ENCODE data around the gene GPR61. TPM values are rescaled to one million over a fixed set of nuclear protein-coding genes. Genes with fewer than 3 reads are reported as not detected.

GPR61 gene
- total RNA-seq, 4 donors from 2014 or later: 0.11 to 3.8 (median 1.1) TPM

DNA sequence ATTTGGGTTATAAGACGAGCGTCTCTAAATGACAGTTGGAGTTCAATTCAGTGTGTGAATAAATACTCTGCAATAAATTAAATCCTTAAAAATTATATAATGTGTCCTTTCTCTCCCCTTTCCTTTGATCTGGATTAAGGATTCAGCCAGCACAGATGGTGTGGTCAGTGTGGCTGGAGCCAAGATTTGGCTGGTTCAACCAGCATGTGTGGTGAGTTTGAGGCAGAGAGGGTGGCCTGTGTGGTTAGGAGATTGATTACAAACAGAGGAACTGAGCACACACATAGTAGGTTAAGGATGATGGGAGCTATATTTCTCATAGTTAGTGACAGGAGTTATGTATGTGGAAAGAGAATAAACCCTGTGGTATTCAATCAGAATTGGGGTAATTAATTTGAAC lies 16.0 kb upstream of the GPR61 start:
- no peak overlapping the region for H3K27ac ChIP-seq
- WGBS, 2 donors: 94 to 95% methylated on average over 2 of the region's 2 CpGs
- DNase-seq: no peak
- TF ChIP-seq POLR2A (IDR thresholded peaks at IDR 0.05): no peak
- TF ChIP-seq, protein P1, sequence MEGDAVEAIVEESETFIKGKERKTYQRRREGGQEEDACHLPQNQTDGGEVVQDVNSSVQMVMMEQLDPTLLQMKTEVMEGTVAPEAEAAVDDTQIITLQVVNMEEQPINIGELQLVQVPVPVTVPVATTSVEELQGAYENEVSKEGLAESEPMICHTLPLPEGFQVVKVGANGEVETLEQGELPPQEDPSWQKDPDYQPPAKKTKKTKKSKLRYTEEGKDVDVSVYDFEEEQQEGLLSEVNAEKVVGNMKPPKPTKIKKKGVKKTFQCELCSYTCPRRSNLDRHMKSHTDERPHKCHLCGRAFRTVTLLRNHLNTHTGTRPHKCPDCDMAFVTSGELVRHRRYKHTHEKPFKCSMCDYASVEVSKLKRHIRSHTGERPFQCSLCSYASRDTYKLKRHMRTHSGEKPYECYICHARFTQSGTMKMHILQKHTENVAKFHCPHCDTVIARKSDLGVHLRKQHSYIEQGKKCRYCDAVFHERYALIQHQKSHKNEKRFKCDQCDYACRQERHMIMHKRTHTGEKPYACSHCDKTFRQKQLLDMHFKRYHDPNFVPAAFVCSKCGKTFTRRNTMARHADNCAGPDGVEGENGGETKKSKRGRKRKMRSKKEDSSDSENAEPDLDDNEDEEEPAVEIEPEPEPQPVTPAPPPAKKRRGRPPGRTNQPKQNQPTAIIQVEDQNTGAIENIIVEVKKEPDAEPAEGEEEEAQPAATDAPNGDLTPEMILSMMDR (IDR thresholded peaks at IDR 0.05): no peak
- H3K4me3 ChIP-seq (replicated peaks in 1 of 3): no peak overlapping the region
- H3K9me3 ChIP-seq: no peaks in the 10 kb centered on the region
- H3K36me3 ChIP-seq: no peaks in the 10 kb centered on the region
- no peaks in the 10 kb centered on the region for H3K27me3 ChIP-seq
- intact Hi-C loops (cut with DNase I): no loop called here
- peaks cover 0 to 4% of the 10 kb centered on the region in 2 donors for H3K4me1 ChIP-seq

DNA sequence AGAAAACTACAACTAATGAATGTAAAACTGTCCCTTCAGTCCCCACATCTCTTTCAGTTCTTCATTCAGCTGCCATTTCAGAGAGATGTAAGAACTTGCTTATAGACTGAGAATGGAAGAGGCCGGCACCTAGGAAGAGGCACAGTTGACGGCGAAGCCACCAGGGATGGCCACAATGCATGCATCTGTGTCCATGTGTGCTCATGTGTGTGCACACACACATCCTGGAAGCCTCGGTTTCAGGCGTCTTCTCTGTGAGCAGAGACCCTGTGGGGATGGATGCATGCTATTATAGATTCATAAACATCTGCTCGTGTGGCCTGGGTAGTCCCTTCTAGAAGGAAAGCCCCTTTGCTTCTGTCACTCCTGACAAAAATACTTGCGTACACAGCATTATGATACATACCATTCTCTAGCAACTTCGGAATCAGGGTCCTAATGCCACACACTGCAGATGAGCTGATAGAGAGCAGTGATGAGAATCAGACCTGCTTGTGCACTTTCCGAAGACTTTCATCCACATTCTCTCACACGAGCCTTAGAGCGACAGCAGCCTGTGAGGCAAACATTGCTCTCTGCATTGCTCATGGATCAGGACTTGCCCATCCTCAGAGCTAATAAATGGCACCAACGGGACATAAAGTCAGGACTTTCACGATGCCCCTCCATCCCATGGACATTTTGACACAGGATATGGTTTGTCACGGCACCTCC lies 12.4 kb upstream of the GPR61 start:
- intact Hi-C loops (cut with DNase I): no loop called here

DNA sequence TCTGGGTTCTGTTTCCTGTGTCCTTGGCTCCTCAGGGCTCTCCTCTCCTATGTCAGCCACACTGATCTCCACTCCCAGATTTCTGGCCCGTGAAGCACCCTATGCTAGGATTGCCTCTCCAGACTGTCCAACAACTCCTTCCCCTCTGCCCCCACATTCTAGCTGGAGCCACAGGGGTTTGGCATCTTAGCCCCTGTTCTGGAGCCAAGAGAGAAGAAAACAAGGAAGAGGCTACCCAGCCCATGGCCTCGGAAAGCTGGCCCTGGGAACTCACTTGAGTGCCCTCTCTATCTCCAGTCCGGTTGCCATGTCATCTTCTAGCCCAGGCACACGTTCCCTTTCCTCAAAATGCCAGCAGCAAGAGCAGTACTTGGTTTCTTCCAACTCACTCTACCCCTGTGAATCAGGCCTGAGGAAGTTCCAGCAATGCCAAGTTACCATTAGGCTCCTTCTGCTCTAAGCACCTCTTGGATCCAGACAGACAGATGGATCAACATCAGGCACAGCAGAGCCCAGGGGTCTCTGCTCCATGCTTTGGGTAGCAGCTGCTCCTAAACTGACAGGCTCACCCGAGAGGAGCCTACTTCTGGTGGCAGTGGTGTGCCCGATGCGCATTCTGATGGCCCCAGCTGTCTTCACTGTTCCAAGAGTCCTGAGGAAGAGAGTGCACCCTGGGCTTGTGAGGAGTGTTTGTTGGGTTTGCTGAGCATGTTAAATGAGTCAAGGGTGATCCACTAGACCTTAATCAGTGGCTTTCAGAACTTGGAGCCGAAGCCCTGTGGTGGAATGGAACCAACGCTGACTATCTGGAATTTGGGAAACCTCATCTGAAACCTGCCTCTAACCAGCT lies 11.6 kb upstream of the GPR61 start:
- Histone ChIP-seq H3K9me3 (no peaks in the 10 kb centered on the region), H3K4me3 (replicated peaks in 1 of 3) (no peak overlapping the region), H3K27me3 (no peaks in the 10 kb centered on the region), H3K36me3 (no peaks in the 10 kb centered on the region), H3K4me1 (peaks cover 4 to 6% of the 10 kb centered on the region in 2 donors), H3K27ac (no peak overlapping the region)
- TF ChIP-seq POLR2A (IDR thresholded peaks at IDR 0.05): no peak
- TF ChIP-seq, protein P1 (IDR thresholded peaks at IDR 0.05): no peak
- intact Hi-C loops (cut with DNase I): no loop called here
- 87 to 88% methylated on average over 6 to 9 of the region's 9 CpGs for WGBS, 2 donors
- no peak for DNase-seq

More for the DNA sequence above, 12.4 kb upstream of the GPR61 start:
- 76 to 86% methylated on average over 14 of the region's 14 CpGs for WGBS, 2 donors
- no peak for DNase-seq
- H3K9me3 ChIP-seq: no peaks in the 10 kb centered on the region
- H3K27ac ChIP-seq: no peak overlapping the region
- no peaks in the 10 kb centered on the region for H3K36me3 ChIP-seq
- peaks cover 0 to under 1% of the 10 kb centered on the region in 2 donors for H3K4me1 ChIP-seq
- no peaks in the 10 kb centered on the region for H3K27me3 ChIP-seq
- TF ChIP-seq, protein P1 (IDR thresholded peaks at IDR 0.05): no peak
- TF ChIP-seq POLR2A (IDR thresholded peaks at IDR 0.05): no peak
- no peak overlapping the region for H3K4me3 ChIP-seq (replicated peaks in 1 of 3)

DNA sequence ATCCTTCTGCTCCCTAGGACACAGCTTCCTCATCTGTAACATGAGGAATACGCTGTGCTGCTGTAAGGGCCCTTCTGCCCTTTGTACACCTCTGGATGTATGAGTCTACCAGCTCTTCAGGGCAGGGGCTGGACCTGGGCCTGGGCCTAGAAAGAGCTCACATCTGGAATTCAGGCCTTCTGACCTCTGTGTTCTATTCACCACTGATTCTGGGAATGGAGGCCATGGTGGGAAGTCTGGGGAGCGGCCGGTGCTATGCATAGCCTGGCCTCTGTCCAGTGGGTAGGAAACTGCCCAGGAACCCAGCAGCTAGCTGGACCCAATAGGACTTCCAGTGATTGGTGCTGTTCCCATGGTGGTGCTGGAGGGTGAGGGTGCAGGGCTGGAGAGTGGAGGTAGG lies 11.0 kb upstream of the GPR61 start:
- no peak overlapping the region for H3K27ac ChIP-seq
- no peaks in the 10 kb centered on the region for H3K27me3 ChIP-seq
- peaks cover 4 to 6% of the 10 kb centered on the region in 2 donors for H3K4me1 ChIP-seq
- 92% methylated on average over 3 of the region's 3 CpGs; no CpG with 5 or more reads in 1 of the 2 donors for WGBS, 2 donors
- H3K4me3 ChIP-seq (replicated peaks in 1 of 3): no peak overlapping the region
- intact Hi-C loops (cut with DNase I): no loop called here
- TF ChIP-seq POLR2A (IDR thresholded peaks at IDR 0.05): no peak
- TF ChIP-seq, protein P1 (IDR thresholded peaks at IDR 0.05): no peak
- no peaks in the 10 kb centered on the region for H3K36me3 ChIP-seq
- H3K9me3 ChIP-seq: no peaks in the 10 kb centered on the region
- DNase-seq: no peak

Data from thyroid gland (tissue), 4 donors.